ENCODE data around the gene DLL1.

DLL1 gene

GRCh38 chr6:170243791-170244291, 47.0 kb downstream of the DLL1 start:
- H3K36me3 ChIP-seq (ENCODE audit: control insufficient read depth, insufficient read depth, low read length) = no peaks in the 10 kb centered on the region
- no peaks in the 10 kb centered on the region for H3K9me3 ChIP-seq (ENCODE audit: control insufficient read depth, low read length)
- DNase-seq = no peak
- no peaks in the 10 kb centered on the region for H3K4me1 ChIP-seq (ENCODE audit: control insufficient read depth, insufficient read depth, low read length, poor library complexity, severe bottlenecking)
- H3K27me3 ChIP-seq (replicated peaks; ENCODE audit: control insufficient read depth, insufficient read depth, low read length, poor library complexity, severe bottlenecking) = no peaks in the 10 kb centered on the region
- no peak overlapping the region for H3K4me3 ChIP-seq (ENCODE audit: insufficient read depth, low read depth, low read length, poor library complexity, severe bottlenecking)
- H3K27ac ChIP-seq (ENCODE audit: insufficient read depth, low read length, poor library complexity, severe bottlenecking) = no peak overlapping the region

GRCh38 chr6:170243386-170243785, 47.5 kb downstream of the DLL1 start:
- Histone ChIP-seq H3K27ac (ENCODE audit: insufficient read depth, low read length, poor library complexity, severe bottlenecking) (no peak overlapping the region), H3K27me3 (replicated peaks; ENCODE audit: control insufficient read depth, insufficient read depth, low read length, poor library complexity, severe bottlenecking) (no peaks in the 10 kb centered on the region), H3K9me3 (ENCODE audit: control insufficient read depth, low read length) (no peaks in the 10 kb centered on the region), H3K36me3 (ENCODE audit: control insufficient read depth, insufficient read depth, low read length) (no peaks in the 10 kb centered on the region), H3K4me3 (ENCODE audit: insufficient read depth, low read depth, low read length, poor library complexity, severe bottlenecking) (no peak overlapping the region), H3K4me1 (ENCODE audit: control insufficient read depth, insufficient read depth, low read length, poor library complexity, severe bottlenecking) (no peaks in the 10 kb centered on the region)
- DNase-seq = no peak

GRCh38 chr6:170238741-170239565, 51.9 kb downstream of the DLL1 start:
- H3K36me3 ChIP-seq (ENCODE audit: control insufficient read depth, insufficient read depth, low read length) = no peaks in the 10 kb centered on the region
- no peak for DNase-seq
- H3K4me1 ChIP-seq (ENCODE audit: control insufficient read depth, insufficient read depth, low read length, poor library complexity, severe bottlenecking) = no peaks in the 10 kb centered on the region
- H3K27me3 ChIP-seq (replicated peaks; ENCODE audit: control insufficient read depth, insufficient read depth, low read length, poor library complexity, severe bottlenecking) = no peaks in the 10 kb centered on the region
- no peak overlapping the region for H3K27ac ChIP-seq (ENCODE audit: insufficient read depth, low read length, poor library complexity, severe bottlenecking)
- H3K4me3 ChIP-seq (ENCODE audit: insufficient read depth, low read depth, low read length, poor library complexity, severe bottlenecking) = no peak overlapping the region
- no peaks in the 10 kb centered on the region for H3K9me3 ChIP-seq (ENCODE audit: control insufficient read depth, low read length)

- no peak for DNase-seq
- Histone ChIP-seq H3K36me3 (ENCODE audit: control insufficient read depth, insufficient read depth, low read length) (no peaks in the 10 kb centered on the region), H3K4me3 (ENCODE audit: insufficient read depth, low read depth, low read length, poor library complexity, severe bottlenecking) (no peak overlapping the region), H3K9me3 (ENCODE audit: control insufficient read depth, low read length) (no peaks in the 10 kb centered on the region), H3K27me3 (replicated peaks; ENCODE audit: control insufficient read depth, insufficient read depth, low read length, poor library complexity, severe bottlenecking) (no peaks in the 10 kb centered on the region), H3K27ac (ENCODE audit: insufficient read depth, low read length, poor library complexity, severe bottlenecking) (no peak overlapping the region), H3K4me1 (ENCODE audit: control insufficient read depth, insufficient read depth, low read length, poor library complexity, severe bottlenecking) (no peaks in the 10 kb centered on the region)
Measured at GRCh38 chr6:170237999-170238740, 52.7 kb downstream of the DLL1 start.

- Histone ChIP-seq H3K27ac (ENCODE audit: insufficient read depth, low read length, poor library complexity, severe bottlenecking) (no peak overlapping the region), H3K36me3 (ENCODE audit: control insufficient read depth, insufficient read depth, low read length) (no peaks in the 10 kb centered on the region), H3K4me1 (ENCODE audit: control insufficient read depth, insufficient read depth, low read length, poor library complexity, severe bottlenecking) (no peaks in the 10 kb centered on the region), H3K4me3 (ENCODE audit: insufficient read depth, low read depth, low read length, poor library complexity, severe bottlenecking) (no peak overlapping the region), H3K9me3 (ENCODE audit: control insufficient read depth, low read length) (no peaks in the 10 kb centered on the region), H3K27me3 (replicated peaks; ENCODE audit: control insufficient read depth, insufficient read depth, low read length, poor library complexity, severe bottlenecking) (no peaks in the 10 kb centered on the region)
- DNase-seq = no peak
Measured at GRCh38 chr6:170236131-170236836, 54.6 kb downstream of the DLL1 start.

DNA sequence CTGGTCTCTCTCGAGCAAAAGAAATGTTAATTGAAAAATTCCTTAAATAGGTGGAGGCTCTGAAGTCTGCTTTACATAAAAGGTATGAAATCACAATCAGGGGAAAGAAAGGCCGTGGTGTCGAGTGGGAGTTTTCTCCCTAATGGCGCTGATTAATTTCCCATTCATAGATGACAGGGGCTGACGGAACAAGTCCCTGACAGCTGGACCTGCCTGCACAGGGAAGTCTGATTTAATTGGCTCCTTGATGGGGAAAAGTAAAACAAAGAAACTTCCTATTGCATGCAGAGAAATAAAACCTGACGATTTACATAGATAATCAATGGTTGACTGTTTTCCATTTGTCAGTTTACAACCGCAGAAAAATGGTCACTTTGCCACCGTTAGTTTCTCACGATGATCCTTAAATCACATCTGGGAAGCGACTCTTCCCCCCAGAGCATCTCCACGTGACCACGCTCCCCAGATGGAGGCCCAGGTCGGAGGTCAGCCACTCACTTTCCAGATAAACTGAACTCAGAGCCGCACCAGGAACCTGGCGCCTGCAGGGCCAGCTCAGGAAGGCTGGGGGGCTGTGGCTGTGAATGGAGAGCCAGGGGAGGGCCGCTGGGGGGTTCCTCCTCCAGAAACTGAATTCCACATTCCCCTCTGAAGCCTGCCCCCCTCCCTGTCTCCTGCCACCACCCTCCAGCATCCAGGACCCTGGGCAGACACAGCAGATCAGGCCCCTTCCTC, 55.3 kb downstream of the DLL1 start:
- no peak overlapping the region for H3K4me3 ChIP-seq (ENCODE audit: insufficient read depth, low read depth, low read length, poor library complexity, severe bottlenecking)
- H3K27me3 ChIP-seq (replicated peaks; ENCODE audit: control insufficient read depth, insufficient read depth, low read length, poor library complexity, severe bottlenecking) = no peaks in the 10 kb centered on the region

GRCh38 chr6:170234419-170234818, 56.5 kb downstream of the DLL1 start:
- H3K4me1 ChIP-seq (ENCODE audit: control insufficient read depth, insufficient read depth, low read length, poor library complexity, severe bottlenecking) = no peaks in the 10 kb centered on the region
- no peak overlapping the region for H3K4me3 ChIP-seq (ENCODE audit: insufficient read depth, low read depth, low read length, poor library complexity, severe bottlenecking)
- H3K27ac ChIP-seq (ENCODE audit: insufficient read depth, low read length, poor library complexity, severe bottlenecking) = no peak overlapping the region
- no peaks in the 10 kb centered on the region for H3K27me3 ChIP-seq (replicated peaks; ENCODE audit: control insufficient read depth, insufficient read depth, low read length, poor library complexity, severe bottlenecking)
- H3K36me3 ChIP-seq (ENCODE audit: control insufficient read depth, insufficient read depth, low read length) = no peaks in the 10 kb centered on the region
- DNase-seq = no peak
- no peaks in the 10 kb centered on the region for H3K9me3 ChIP-seq (ENCODE audit: control insufficient read depth, low read length)

More for the DNA sequence above, 55.3 kb downstream of the DLL1 start:
- no peak for DNase-seq
- no peaks in the 10 kb centered on the region for H3K36me3 ChIP-seq (ENCODE audit: control insufficient read depth, insufficient read depth, low read length)
- H3K27ac ChIP-seq (ENCODE audit: insufficient read depth, low read length, poor library complexity, severe bottlenecking) = no peak overlapping the region
- H3K9me3 ChIP-seq (ENCODE audit: control insufficient read depth, low read length) = no peaks in the 10 kb centered on the region
- no peaks in the 10 kb centered on the region for H3K4me1 ChIP-seq (ENCODE audit: control insufficient read depth, insufficient read depth, low read length, poor library complexity, severe bottlenecking)

GRCh38 chr6:170233286-170234205, 57.3 kb downstream of the DLL1 start:
- no peaks in the 10 kb centered on the region for H3K36me3 ChIP-seq (ENCODE audit: control insufficient read depth, insufficient read depth, low read length)
- no peak for DNase-seq
- H3K27me3 ChIP-seq (replicated peaks; ENCODE audit: control insufficient read depth, insufficient read depth, low read length, poor library complexity, severe bottlenecking) = no peaks in the 10 kb centered on the region
- no peak overlapping the region for H3K27ac ChIP-seq (ENCODE audit: insufficient read depth, low read length, poor library complexity, severe bottlenecking)
- no peaks in the 10 kb centered on the region for H3K4me1 ChIP-seq (ENCODE audit: control insufficient read depth, insufficient read depth, low read length, poor library complexity, severe bottlenecking)
- H3K4me3 ChIP-seq (ENCODE audit: insufficient read depth, low read depth, low read length, poor library complexity, severe bottlenecking) = no peak overlapping the region
- H3K9me3 ChIP-seq (ENCODE audit: control insufficient read depth, low read length) = no peaks in the 10 kb centered on the region

Measured in effector memory CD4-positive, alpha-beta T cell (primary cell).